ENCODE results near the gene DEPDC5.

The DEPDC5 gene

GRCh38 chr22:31951194-31952093 is 197.6 kb downstream of the DEPDC5 start:
- H3K27ac ChIP-seq = peak overlapping the region; percentile 17; the same call in 1 of the 2 replicates
- TF ChIP-seq ZFX (IDR thresholded peaks at IDR 0.05) (no peak), CTCF (conservative IDR thresholded peaks at IDR 0.05) (no peak)

GRCh38 chr22:31952094-31952401 is 198.2 kb downstream of the DEPDC5 start:
- H3K27ac ChIP-seq = peak overlapping the region; percentile 17; the same call in 1 of the 2 replicates
- TF ChIP-seq CTCF (conservative IDR thresholded peaks at IDR 0.05) (no peak; the same call in none of the 2 replicates), ZFX (IDR thresholded peaks at IDR 0.05) (no peak)

- H3K27ac ChIP-seq = no peak overlapping the region
- TF ChIP-seq ZFX (IDR thresholded peaks at IDR 0.05) (no peak), CTCF (conservative IDR thresholded peaks at IDR 0.05) (no peak)
These were observed 198.7 kb downstream of the DEPDC5 start for GRCh38 chr22:31952472-31952871.

- no peak overlapping the region for H3K27ac ChIP-seq
- TF ChIP-seq CTCF (conservative IDR thresholded peaks at IDR 0.05) (no peak), ZFX (IDR thresholded peaks at IDR 0.05) (no peak)
These were observed 199.4 kb downstream of the DEPDC5 start for GRCh38 chr22:31953261-31953660.

GRCh38 chr22:31954535-31955523 is 201.0 kb downstream of the DEPDC5 start:
- no peak for TF ChIP-seq CTCF (conservative IDR thresholded peaks at IDR 0.05)
- TF ChIP-seq ZFX (IDR thresholded peaks at IDR 0.05) = no peak

GRCh38 chr22:31956360-31956759 is 202.5 kb downstream of the DEPDC5 start:
- TF ChIP-seq ZFX (IDR thresholded peaks at IDR 0.05) (no peak), CTCF (conservative IDR thresholded peaks at IDR 0.05) (no peak)

More at GRCh38 chr22:31954535-31955523, 201.0 kb downstream of the DEPDC5 start:
- H3K27ac ChIP-seq = no peak overlapping the region

More at GRCh38 chr22:31956360-31956759, 202.5 kb downstream of the DEPDC5 start:
- no peak overlapping the region for H3K27ac ChIP-seq

All from C4-2B (cell line).